Heart left ventricle (tissue), 13 donors: ENCODE measurements around the gene ATP4A.

Experiments used
- POLR2A ChIP-seq, 2 donors: fragments of 450-650 bp; IDR thresholded peaks; one replicate each; pipeline ENCODE4 v1.6.1; 2017; ENCODE audit warnings: antibody characterized with exemption in 2 of 2, mild to moderate bottlenecking in 2 of 2, moderate library complexity in 2 of 2
- TF ChIP-seq, protein P1 (sequence below), 12 donors: fragments of 200-600 bp; sonication (generic) in 4 of 12; IDR thresholded peaks; one replicate each; pipeline versions ENCODE4 v1.5.0 to v1.8.0; 2018 to 2022; ENCODE audit warnings: antibody characterized with exemption in 12 of 12, mild to moderate bottlenecking in 5 of 12
- donor health status: ischemic (EF 13 %, LVEDD 7.1; RV severe dilation, severe dysfunction).
- donor health status: DM: no; HTN: yes; CAD: no.
- donor health status: DM: no; HTN: no; CAD: no.
- donor health status: ischemic (EF 25% LVEDD 6.9; RV normal size, moderate dysfunction).
- donor health status: ischemic (EF 25% LVEDD 5.7; RV mildly dilated, moderate dysfunction).
- donor health status: ischemic (EF 35%, LVEDD 5.7; RV mildly dilated, moderate dysfunction).
- donor health status: nonischemic (EF 11% LVEDD 7.7; RV severe dilation, severe dysfunction).
- donor health status: DM: yes; HTN: yes; CAD: no.
- donor health status: PGD.
- donor health status: ischemic (EF 29% LVEDD 5.4; RV normal size, mild dysfunction).
- donor health status: nonischemic (EF 23%, LVEDD 6.1; RV moderate dilation, normal function).

DNA sequence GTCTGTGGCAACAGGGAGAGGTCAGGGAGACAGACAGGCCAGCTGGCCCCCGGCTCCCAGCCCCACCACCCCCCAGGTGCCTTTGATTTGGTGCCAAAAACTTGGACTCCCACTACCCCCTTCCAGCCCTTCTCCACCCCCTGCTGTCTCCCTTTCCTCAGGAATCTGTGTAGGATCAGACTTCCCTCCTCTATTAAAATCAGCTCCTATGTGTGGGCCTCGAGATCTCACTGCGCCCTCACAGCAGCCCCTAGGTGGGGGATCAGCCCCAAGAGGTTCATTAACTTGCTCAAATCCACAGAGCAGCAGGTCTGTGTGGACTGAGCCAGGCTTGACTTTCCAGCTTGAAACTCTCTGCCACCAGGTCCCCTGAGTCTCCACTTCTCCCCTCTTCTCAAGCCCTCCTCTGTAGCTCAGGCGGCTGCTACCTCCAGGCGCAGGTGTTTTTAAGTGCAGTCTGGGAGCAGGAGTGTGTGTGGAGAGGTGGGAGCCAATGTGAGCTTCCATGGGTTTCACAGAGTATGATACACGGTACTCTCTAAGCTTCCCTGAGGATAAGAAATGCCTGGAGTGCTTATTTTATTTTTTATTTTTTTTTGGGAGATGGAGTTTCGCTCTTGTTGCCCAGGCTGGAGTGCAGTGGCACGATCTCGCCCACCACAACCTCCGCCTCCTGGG, 28.5 kb downstream of the ATP4A start:
- TF ChIP-seq, protein P1, sequence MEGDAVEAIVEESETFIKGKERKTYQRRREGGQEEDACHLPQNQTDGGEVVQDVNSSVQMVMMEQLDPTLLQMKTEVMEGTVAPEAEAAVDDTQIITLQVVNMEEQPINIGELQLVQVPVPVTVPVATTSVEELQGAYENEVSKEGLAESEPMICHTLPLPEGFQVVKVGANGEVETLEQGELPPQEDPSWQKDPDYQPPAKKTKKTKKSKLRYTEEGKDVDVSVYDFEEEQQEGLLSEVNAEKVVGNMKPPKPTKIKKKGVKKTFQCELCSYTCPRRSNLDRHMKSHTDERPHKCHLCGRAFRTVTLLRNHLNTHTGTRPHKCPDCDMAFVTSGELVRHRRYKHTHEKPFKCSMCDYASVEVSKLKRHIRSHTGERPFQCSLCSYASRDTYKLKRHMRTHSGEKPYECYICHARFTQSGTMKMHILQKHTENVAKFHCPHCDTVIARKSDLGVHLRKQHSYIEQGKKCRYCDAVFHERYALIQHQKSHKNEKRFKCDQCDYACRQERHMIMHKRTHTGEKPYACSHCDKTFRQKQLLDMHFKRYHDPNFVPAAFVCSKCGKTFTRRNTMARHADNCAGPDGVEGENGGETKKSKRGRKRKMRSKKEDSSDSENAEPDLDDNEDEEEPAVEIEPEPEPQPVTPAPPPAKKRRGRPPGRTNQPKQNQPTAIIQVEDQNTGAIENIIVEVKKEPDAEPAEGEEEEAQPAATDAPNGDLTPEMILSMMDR (IDR thresholded peaks at IDR 0.05) = no peak
- no peak for TF ChIP-seq POLR2A (IDR thresholded peaks at IDR 0.05)
